Measurements from ENCODE around the gene KDM6A. TPM values are rescaled to one million over a fixed set of nuclear protein-coding genes. Genes with fewer than 3 reads are reported as not detected.
"Not testable (repeated sequence)": the region's sequence is repeated elsewhere in the genome, so short reads cannot be mapped to it uniquely, and the experiment has no call there.

Gene KDM6A
- polyA plus RNA-seq, 1 experiment: 9.9 TPM

- TF ChIP-seq CTCF (IDR thresholded peaks at IDR 0.05; ENCODE audit: low read depth, low read length): no peak
- H3K4me3 ChIP-seq (ENCODE audit: low read depth, low read length): no peak overlapping the region
- no peaks in the 10 kb centered on the region for H3K9me3 ChIP-seq (ENCODE audit: control insufficient read depth, insufficient read depth, low read length)
- no peaks in the 10 kb centered on the region for H3K27me3 ChIP-seq (ENCODE audit: control insufficient read depth, insufficient read depth, low read length)
- CTCF ChIA-PET: no interaction called here
- H3K27ac ChIP-seq (ENCODE audit: low read depth, low read length): no peak overlapping the region
- POLR2A ChIA-PET: no interaction called here
- DNase-seq (ENCODE audit: low read depth, low spot score): no peak
These were observed 158.9 kb downstream of the KDM6A start for GRCh38 chrX:45031830-45032378.

- no peak for TF ChIP-seq CTCF (IDR thresholded peaks at IDR 0.05; ENCODE audit: low read depth, low read length)
- Histone ChIP-seq H3K27ac (ENCODE audit: low read depth, low read length) (no peak overlapping the region), H3K9me3 (ENCODE audit: control insufficient read depth, insufficient read depth, low read length) (no peaks in the 10 kb centered on the region), H3K27me3 (ENCODE audit: control insufficient read depth, insufficient read depth, low read length) (no peaks in the 10 kb centered on the region), H3K4me3 (ENCODE audit: low read depth, low read length) (no peak overlapping the region)
- no peak for DNase-seq (ENCODE audit: low read depth, low spot score)
- ChIA-PET POLR2A (no interaction called here), CTCF (no interaction called here)
These were observed 162.1 kb downstream of the KDM6A start for GRCh38 chrX:45035071-45035470.

GRCh38 chrX:45036161-45036560 is 163.2 kb downstream of the KDM6A start:
- TF ChIP-seq CTCF (IDR thresholded peaks at IDR 0.05; ENCODE audit: low read depth, low read length): no peak
- ChIA-PET POLR2A (no interaction called here), CTCF (no interaction called here)
- Histone ChIP-seq H3K27ac (ENCODE audit: low read depth, low read length) (no peak overlapping the region), H3K9me3 (ENCODE audit: control insufficient read depth, insufficient read depth, low read length) (no peaks in the 10 kb centered on the region), H3K4me3 (ENCODE audit: low read depth, low read length) (no peak overlapping the region), H3K27me3 (ENCODE audit: control insufficient read depth, insufficient read depth, low read length) (no peaks in the 10 kb centered on the region)
- DNase-seq (ENCODE audit: low read depth, low spot score): no peak

GRCh38 chrX:45040137-45040536 is 167.1 kb downstream of the KDM6A start:
- DNase-seq (ENCODE audit: low read depth, low spot score); H3K9me3 ChIP-seq (ENCODE audit: control insufficient read depth, insufficient read depth, low read length); H3K4me3 ChIP-seq (ENCODE audit: low read depth, low read length); POLR2A ChIA-PET; H3K27me3 ChIP-seq (ENCODE audit: control insufficient read depth, insufficient read depth, low read length); CTCF ChIA-PET; H3K27ac ChIP-seq (ENCODE audit: low read depth, low read length): not testable (repeated sequence)

- ChIA-PET POLR2A (no interaction called here), CTCF (interaction anchor here (0.5 kb wide), 1 partner anchor 14 kb away, joined by 3 read pairs; no protein-coding TSS in a partner anchor)
- no peaks in the 10 kb centered on the region for H3K27me3 ChIP-seq (ENCODE audit: control insufficient read depth, insufficient read depth, low read length)
- H3K4me3 ChIP-seq (ENCODE audit: low read depth, low read length): no peak overlapping the region
- TF ChIP-seq CTCF (IDR thresholded peaks at IDR 0.05; ENCODE audit: low read depth, low read length): no peak
- no peak for DNase-seq (ENCODE audit: low read depth, low spot score)
- no peaks in the 10 kb centered on the region for H3K9me3 ChIP-seq (ENCODE audit: control insufficient read depth, insufficient read depth, low read length)
- H3K27ac ChIP-seq (ENCODE audit: low read depth, low read length): no peak overlapping the region
These were observed 173.4 kb downstream of the KDM6A start for GRCh38 chrX:45046417-45046816.

GRCh38 chrX:45050558-45050957 is 177.6 kb downstream of the KDM6A start:
- POLR2A ChIA-PET: no interaction called here
- H3K27ac ChIP-seq (ENCODE audit: low read depth, low read length): no peak overlapping the region
- no peak overlapping the region for H3K4me3 ChIP-seq (ENCODE audit: low read depth, low read length)
- TF ChIP-seq CTCF (IDR thresholded peaks at IDR 0.05; ENCODE audit: low read depth, low read length): no peak
- H3K27me3 ChIP-seq (ENCODE audit: control insufficient read depth, insufficient read depth, low read length): no peaks in the 10 kb centered on the region
- CTCF ChIA-PET: no interaction called here
- no peak for DNase-seq (ENCODE audit: low read depth, low spot score)
- no peaks in the 10 kb centered on the region for H3K9me3 ChIP-seq (ENCODE audit: control insufficient read depth, insufficient read depth, low read length)
